ENCODE data around the gene CENPS. TPM values are rescaled to one million over a fixed set of nuclear protein-coding genes. Genes with fewer than 3 reads are reported as not detected.

CENPS gene
- polyA plus RNA-seq, 2 of the 4 experiments (the other 2 are of a cell fraction): 25.7 to 27.3 TPM

- TF ChIP-seq CHD4 (IDR thresholded peaks at IDR 0.05; ENCODE audit: borderline replicate concordance): no peak
- TF ChIP-seq, protein P1, sequence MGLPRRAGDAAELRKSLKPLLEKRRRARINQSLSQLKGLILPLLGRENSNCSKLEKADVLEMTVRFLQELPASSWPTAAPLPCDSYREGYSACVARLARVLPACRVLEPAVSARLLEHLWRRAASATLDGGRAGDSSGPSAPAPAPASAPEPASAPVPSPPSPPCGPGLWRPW (IDR thresholded peaks at IDR 0.05): no peak
Observed at GRCh38 chr1:10428984-10429383, 1.2 kb upstream of the CENPS start (continued).

DNA sequence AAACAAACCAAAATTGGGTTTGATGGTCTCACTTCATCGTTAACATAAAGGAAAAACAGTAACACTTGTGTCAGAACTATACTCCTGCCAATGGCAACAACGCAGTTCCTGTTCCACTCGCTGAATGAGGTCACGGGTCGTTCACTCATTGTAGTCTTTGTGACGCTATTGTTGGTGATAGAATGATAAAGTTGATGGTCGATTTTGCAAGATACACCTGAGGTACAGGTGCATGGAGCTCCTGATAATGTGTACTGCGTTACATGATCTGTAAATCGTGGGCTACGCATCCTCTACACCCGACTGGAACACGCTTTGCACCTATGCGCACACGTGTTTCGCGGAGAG lies 391 bp upstream of the CENPS start:
- POLR2A ChIA-PET: interaction anchor here (0.6 to 1.6 kb wide), 5 partner anchors 13 to 582 kb away, joined by 4 to 7 read pairs (median 6); no protein-coding TSS in a partner anchor
- no peak for TF ChIP-seq FOSL2 (IDR thresholded peaks at IDR 0.05)
- TF ChIP-seq FOSL2 (CRISPR knock-in tag; IDR thresholded peaks at IDR 0.05): no peak
- no peak for TF ChIP-seq SREBF2 (IDR thresholded peaks at IDR 0.05)
- TF ChIP-seq CBX2 (IDR thresholded peaks at IDR 0.05; ENCODE audit: borderline replicate concordance, low read depth): no peak
- no peak for TF ChIP-seq MAZ (IDR thresholded peaks at IDR 0.05; ENCODE audit: borderline replicate concordance, low read depth, low read length)
- no peak for TF ChIP-seq RARB (CRISPR knock-in tag; IDR thresholded peaks at IDR 0.05)
- no peak for TF ChIP-seq ZNF302 (CRISPR knock-in tag; IDR thresholded peaks at IDR 0.05)
- TF ChIP-seq POLR2A (IDR thresholded peaks at IDR 0.05; ENCODE audit: low read length): no peak
- TF ChIP-seq, protein P2, sequence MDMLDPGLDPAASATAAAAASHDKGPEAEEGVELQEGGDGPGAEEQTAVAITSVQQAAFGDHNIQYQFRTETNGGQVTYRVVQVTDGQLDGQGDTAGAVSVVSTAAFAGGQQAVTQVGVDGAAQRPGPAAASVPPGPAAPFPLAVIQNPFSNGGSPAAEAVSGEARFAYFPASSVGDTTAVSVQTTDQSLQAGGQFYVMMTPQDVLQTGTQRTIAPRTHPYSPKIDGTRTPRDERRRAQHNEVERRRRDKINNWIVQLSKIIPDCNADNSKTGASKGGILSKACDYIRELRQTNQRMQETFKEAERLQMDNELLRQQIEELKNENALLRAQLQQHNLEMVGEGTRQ (IDR thresholded peaks at IDR 0.05): no peak
- no peak for TF ChIP-seq MYC (IDR thresholded peaks at IDR 0.05; ENCODE audit: borderline replicate concordance, low read length)
- TF ChIP-seq, protein P3, sequence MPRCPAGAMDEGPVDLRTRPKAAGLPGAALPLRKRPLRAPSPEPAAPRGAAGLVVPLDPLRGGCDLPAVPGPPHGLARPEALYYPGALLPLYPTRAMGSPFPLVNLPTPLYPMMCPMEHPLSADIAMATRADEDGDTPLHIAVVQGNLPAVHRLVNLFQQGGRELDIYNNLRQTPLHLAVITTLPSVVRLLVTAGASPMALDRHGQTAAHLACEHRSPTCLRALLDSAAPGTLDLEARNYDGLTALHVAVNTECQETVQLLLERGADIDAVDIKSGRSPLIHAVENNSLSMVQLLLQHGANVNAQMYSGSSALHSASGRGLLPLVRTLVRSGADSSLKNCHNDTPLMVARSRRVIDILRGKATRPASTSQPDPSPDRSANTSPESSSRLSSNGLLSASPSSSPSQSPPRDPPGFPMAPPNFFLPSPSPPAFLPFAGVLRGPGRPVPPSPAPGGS (IDR thresholded peaks at IDR 0.05): no peak
- no peak for TF ChIP-seq ZC3H11A (IDR thresholded peaks at IDR 0.05)
- no peak for TF ChIP-seq NR3C1 (IDR thresholded peaks at IDR 0.05)
- no peak for TF ChIP-seq JUN (IDR thresholded peaks at IDR 0.05)
- no peak for TF ChIP-seq KDM5A (IDR thresholded peaks at IDR 0.05)
- TF ChIP-seq ESRRA (IDR thresholded peaks at IDR 0.05; ENCODE audit: borderline replicate concordance, low read length): no peak
- H3K4me1 ChIP-seq: peaks cover 18% of the 10 kb centered on the region
- WGBS (ENCODE audit: missing lambda C conversion rate): 43% methylated on average over 16 of the region's 16 CpGs
- DNase-seq (ENCODE audit: low read depth in 1 of 2, low spot score in 1 of 2) (no peak), ATAC-seq (no peak), FAIRE-seq (no peak)
- peak overlapping the region; percentile 87 to 97 for H3K27ac ChIP-seq
- CTCF ChIA-PET: interaction anchor here (0.6 to 6.6 kb wide), 32 partner anchors 9 to 814 kb away, joined by 3 to 63 read pairs (median 4); partner anchors contain the start of genes KIF1B, LZIC, NMNAT1 and PGD
- peak overlapping the region; percentile 94 for H3K4me2 ChIP-seq
- peak overlapping the region; percentile 87 for H3K4me3 ChIP-seq
- H3K9me3 ChIP-seq: no peaks in the 10 kb centered on the region

DNA sequence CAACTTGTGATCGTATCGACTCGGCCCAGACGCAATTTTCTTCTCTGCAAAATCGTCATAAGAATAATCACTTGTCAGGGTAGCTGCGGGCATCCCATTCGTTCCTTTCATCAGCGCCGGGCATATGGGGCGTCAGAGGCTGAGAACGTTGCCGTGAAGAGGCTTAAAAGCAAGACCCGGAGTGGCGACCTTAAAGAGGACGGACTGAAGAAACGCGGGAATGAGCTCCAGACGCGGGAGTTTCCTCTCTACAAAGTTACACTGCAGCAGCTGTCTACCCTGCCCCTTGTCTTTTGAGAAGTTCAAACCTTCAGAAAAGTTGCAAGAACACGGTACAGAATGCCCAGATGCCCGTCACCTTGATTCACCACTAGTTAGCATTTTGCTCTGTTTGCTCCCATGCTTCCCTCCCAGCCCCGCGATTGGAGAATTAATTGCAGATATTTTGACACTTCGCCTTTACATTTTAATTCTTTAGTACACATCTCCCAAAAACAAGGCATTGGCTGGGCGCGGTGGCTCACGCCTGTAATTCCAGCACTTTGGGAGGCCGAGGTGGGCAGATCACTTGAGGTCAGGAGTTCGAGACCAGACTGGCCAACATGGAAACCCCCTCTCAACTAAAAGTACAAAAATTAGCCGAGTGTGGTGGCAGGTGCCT lies 967 bp downstream of the CENPS start:
- TF ChIP-seq FOXS1 (CRISPR knock-in tag; IDR thresholded peaks at IDR 0.05): no peak
- TF ChIP-seq ZC3H11A (IDR thresholded peaks at IDR 0.05): no peak
- TF ChIP-seq, protein P3 (IDR thresholded peaks at IDR 0.05): no peak
- TF ChIP-seq POLR2A (IDR thresholded peaks at IDR 0.05; ENCODE audit: low read length): no peak
- TF ChIP-seq ATOH8 (CRISPR knock-in tag; IDR thresholded peaks at IDR 0.05; ENCODE audit: low read depth): no peak
- no peak for TF ChIP-seq ZSCAN20 (CRISPR knock-in tag; IDR thresholded peaks at IDR 0.05)
- no peak for TF ChIP-seq CBX2 (IDR thresholded peaks at IDR 0.05; ENCODE audit: borderline replicate concordance, low read depth)
- no peak for TF ChIP-seq SREBF2 (IDR thresholded peaks at IDR 0.05)
- TF ChIP-seq EP300 (IDR thresholded peaks at IDR 0.05): no peak
- TF ChIP-seq NR3C1 (IDR thresholded peaks at IDR 0.05): no peak
- no peak for TF ChIP-seq PBX3 (IDR thresholded peaks at IDR 0.05)
- peak in 1 of 2 experiments; percentile 9; a peak in 3 of 6 replicates for ATAC-seq

More for the DNA sequence above, 967 bp downstream of the CENPS start:
- ChIA-PET CTCF (interaction anchor here (0.7 to 6.6 kb wide), 14 partner anchors 8 to 237 kb away, joined by 3 to 63 read pairs (median 6); partner anchors contain the start of gene CORT), POLR2A (interaction anchor here (0.8 to 1.6 kb wide), 3 partner anchors 33 to 63 kb away, joined by 3 to 6 read pairs (median 3); partner anchors contain the start of gene PGD)
- Histone ChIP-seq H3K4me2 (peak overlapping the region; percentile 87), H3K4me3 (peak overlapping the region; percentile 87), H3K4me1 (peaks cover 18% of the 10 kb centered on the region), H3K27ac (peak overlapping the region; percentile 87 to 97), H3K9me3 (no peaks in the 10 kb centered on the region)
- 40% methylated on average over 21 of the region's 30 CpGs for WGBS (ENCODE audit: missing lambda C conversion rate)
- DNase-seq (ENCODE audit: low read depth in 1 of 2, low spot score in 1 of 2) (no peak), FAIRE-seq (no peak)

Measured in A549 (cell line).